Endothelial cell (in vitro differentiated cells): ENCODE data around the gene CNR1. TPM values are rescaled to one million over a fixed set of nuclear protein-coding genes. Genes with fewer than 3 reads are reported as not detected.
A peak's percentile ranks its signal among the peaks of the same experiment; 100 is the strongest.
"Not testable (repeated sequence)": the region's sequence is repeated elsewhere in the genome, so short reads cannot be mapped to it uniquely, and the experiment has no call there.

Experiments used
- DNase-seq: peaks from one replicate; pipeline ENCODE4 v3.0.0; 2021; ENCODE audit warnings: low spot score
- H3K27ac Mint-ChIP-seq: one replicate; pipeline ENCODE4 v1.8.0; 2021; ENCODE audit warnings: mixed read lengths, inconsistent platforms; ENCODE audit not compliant: unreplicated experiment
- H3K27me3 Mint-ChIP-seq: one replicate; pipeline ENCODE4 v1.8.0; 2021; ENCODE audit warnings: mild to moderate bottlenecking, moderate library complexity, mixed read lengths, inconsistent platforms; ENCODE audit not compliant: unreplicated experiment
- H3K36me3 Mint-ChIP-seq: one replicate; pipeline ENCODE4 v1.8.0; 2021; ENCODE audit warnings: mild to moderate bottlenecking, low read depth, mixed read lengths, inconsistent platforms; ENCODE audit not compliant: unreplicated experiment
- H3K4me1 Mint-ChIP-seq: one replicate; pipeline ENCODE4 v1.8.0; 2021; ENCODE audit warnings: mild to moderate bottlenecking, mixed read lengths, inconsistent platforms; ENCODE audit not compliant: unreplicated experiment
- H3K4me3 Mint-ChIP-seq: one replicate; pipeline ENCODE4 v1.8.0; 2021; ENCODE audit warnings: mild to moderate bottlenecking, mixed read lengths, inconsistent platforms; ENCODE audit not compliant: unreplicated experiment
- H3K9me3 Mint-ChIP-seq: one replicate; pipeline ENCODE4 v1.8.0; 2021; ENCODE audit warnings: mixed read lengths, inconsistent platforms; ENCODE audit not compliant: unreplicated experiment
- CTCF ChIP-seq: fragments of 200-600 bp; sonication (generic); IDR thresholded peaks from one replicate; pipeline ENCODE4 v1.5.0; 2021; ENCODE audit warnings: antibody characterized with exemption; ENCODE audit not compliant: unreplicated experiment
- long read RNA-seq: library from polyadenylated mRNA; unstranded; transcript quantifications from one replicate; pipeline ENCODE4 v2.0.0, GENCODE V29; 2020; ENCODE audit not compliant: unreplicated experiment
- total RNA-seq: library from RNA; stranded (reverse); fragmentation: NEBNext Ultra II Directional; extraction: Animal tissue kit (Norgen Biotek cat#: 25700); gene quantifications from one replicate; pipeline ENCODE4 v1.2.1, GENCODE V29; 2021; ENCODE audit not compliant: unreplicated experiment

The CNR1 gene
- total RNA-seq, result 2.0 TPM
- long read RNA-seq, result 0 reads

GRCh38 chr6:88165844-88166492 is at the start of gene CNR1:
Gene CNR1, minus strand, starts transcription at chr6:88166347. Its CDS starts 21,073 bp downstream, at chr6:88145274.
- Mint-ChIP-seq H3K27ac (peak within 1 kb of the TSS; percentile 16), H3K4me1 (peaks cover 9% of the 10 kb centered on the region), H3K27me3 (peaks cover 12% of the 10 kb centered on the region), H3K36me3 (peaks cover 3% of the 10 kb centered on the region), H3K9me3 (no peaks in the 10 kb centered on the region), H3K4me3 (peak within 1 kb of the TSS; percentile 90)
- peak; percentile 54 for DNase-seq
- TF ChIP-seq CTCF, result no peak

GRCh38 chr6:88211446-88211845 is 45.3 kb upstream of the CNR1 start:
- Mint-ChIP-seq H3K36me3 (no peaks in the 10 kb centered on the region), H3K4me1 (peaks cover 5% of the 10 kb centered on the region), H3K27ac (no peak overlapping the region), H3K9me3 (no peaks in the 10 kb centered on the region), H3K4me3 (no peak overlapping the region), H3K27me3 (no peaks in the 10 kb centered on the region)
- DNase-seq, result no peak
- TF ChIP-seq CTCF, result no peak

- H3K4me1 Mint-ChIP-seq, result no peaks in the 10 kb centered on the region
- no peak overlapping the region for H3K4me3 Mint-ChIP-seq
- TF ChIP-seq CTCF, result no peak
- DNase-seq, result no peak
- H3K9me3 Mint-ChIP-seq, result peaks cover 2% of the 10 kb centered on the region
- no peaks in the 10 kb centered on the region for H3K27me3 Mint-ChIP-seq
- no peak overlapping the region for H3K27ac Mint-ChIP-seq
- no peaks in the 10 kb centered on the region for H3K36me3 Mint-ChIP-seq
These were observed 43.2 kb upstream of the CNR1 start for GRCh38 chr6:88209301-88209700.

GRCh38 chr6:88208726-88209125 is 42.6 kb upstream of the CNR1 start:
- Mint-ChIP-seq H3K27ac (no peak overlapping the region), H3K4me1 (no peaks in the 10 kb centered on the region), H3K9me3 (peaks cover 7% of the 10 kb centered on the region), H3K27me3 (no peaks in the 10 kb centered on the region), H3K36me3 (no peaks in the 10 kb centered on the region), H3K4me3 (no peak overlapping the region)
- TF ChIP-seq CTCF, result no peak
- DNase-seq, result no peak

- H3K4me3 Mint-ChIP-seq, DNase-seq, H3K27me3 Mint-ChIP-seq, H3K27ac Mint-ChIP-seq, H3K4me1 Mint-ChIP-seq, H3K9me3 Mint-ChIP-seq, H3K36me3 Mint-ChIP-seq: not testable (repeated sequence)
These were observed 35.6 kb upstream of the CNR1 start for GRCh38 chr6:88201734-88202133.
